Natural killer cell (primary cell): ENCODE results near the gene C18orf32. TPM values are rescaled to one million over a fixed set of nuclear protein-coding genes. Genes with fewer than 3 reads are reported as not detected.

ENCODE experiments used
- ATAC-seq, 3 donors: fragments of 150-1000 bp in 2 of 3; fragments of 200-7000 bp in 1 of 3; cut with Tn5 transposase; 1 replicate in 1 of 3; 2 replicates in 2 of 3; pipeline ENCODE4 v1.10.0; 2021; ENCODE audit warnings: mild to moderate bottlenecking in 2 of 3, moderate library complexity in 2 of 3
- DNase-seq, 2 donors: peaks; one replicate each; pipeline versions ENCODE4 v3.0.0 to v3.0.0-alpha.2; 2013 to 2021; ENCODE audit warnings: mixed read lengths in 1 of 2
- H3K27ac ChIP-seq: one replicate; pipeline ENCODE4 v1.5.1; 2013; ENCODE audit warnings: mild to moderate bottlenecking, low read length
- H3K27me3 ChIP-seq: one replicate; pipeline ENCODE4 v1.6.1; 2013; ENCODE audit warnings: low read length; ENCODE audit not compliant: control insufficient read depth, insufficient read depth
- H3K36me3 ChIP-seq: one replicate; pipeline ENCODE4 v1.6.1; 2013; ENCODE audit warnings: low read length; ENCODE audit not compliant: control insufficient read depth, insufficient read depth
- H3K4me1 ChIP-seq: one replicate; pipeline ENCODE4 v1.6.1; 2013; ENCODE audit warnings: low read length; ENCODE audit not compliant: control insufficient read depth, insufficient read depth
- H3K4me3 ChIP-seq: one replicate; pipeline ENCODE4 v1.5.1; 2013; ENCODE audit warnings: low read length
- H3K9me3 ChIP-seq: one replicate; pipeline ENCODE4 v1.6.1; 2013; ENCODE audit warnings: low read length; ENCODE audit not compliant: control insufficient read depth, insufficient read depth
- H3K27ac Mint-ChIP-seq, 2 donors: one replicate each; pipeline ENCODE4 v1.8.0; 2022; ENCODE audit warnings: mild to moderate bottlenecking in 2 of 2, mixed read lengths in 2 of 2, moderate library complexity in 1 of 2
- H3K27me3 Mint-ChIP-seq, 2 donors: one replicate each; pipeline ENCODE4 v1.8.0; 2022; ENCODE audit warnings: low read depth in 2 of 2, mixed read lengths in 2 of 2
- H3K36me3 Mint-ChIP-seq: one replicate; pipeline ENCODE4 v1.8.0; 2022; ENCODE audit warnings: mixed read lengths
- H3K4me1 Mint-ChIP-seq, 2 donors: one replicate each; pipeline ENCODE4 v1.8.0; 2022; ENCODE audit warnings: mixed read lengths in 2 of 2
- H3K4me3 Mint-ChIP-seq: one replicate; pipeline ENCODE4 v1.8.0; 2022; ENCODE audit warnings: mild to moderate bottlenecking, moderate library complexity, mixed read lengths
- H3K9me3 Mint-ChIP-seq, 2 donors: one replicate each; pipeline ENCODE4 v1.8.0; 2022; ENCODE audit warnings: mixed read lengths in 2 of 2
- CTCF ChIP-seq: fragments of 200-600 bp; IDR thresholded peaks from one replicate; pipeline ENCODE4 v1.8.0; 2022; ENCODE audit warnings: antibody characterized with exemption
- WGBS: methylation state at CpG from one replicate; pipeline ENCODE4 v1.1.7; 2013; ENCODE audit warnings: missing lambda C conversion rate; ENCODE audit not compliant: insufficient coverage; 5-methylcytosine and 5-hydroxymethylcytosine counted together
- intact Hi-C: fragments of 100-400 bp; cut with micrococcal nuclease; formaldehyde crosslinking; loops from one replicate; pipeline ENCODE4 v1.14.2; 2022
- total RNA-seq, 4 donors: library from RNA; stranded (reverse); fragments of 120-200 nt in 1 of 4; gene quantifications; one replicate each; pipeline versions ENCODE4 v1.2.3 to v1.2.4, GENCODE V29; 2013 to 2022

C18orf32 gene
- total RNA-seq, 3 donors from 2014 or later (not counting 1 experiment from before 2014, with no cell fraction given): 18.8 to 28.0 (median 23.9) TPM

- 41% methylated on average over 2 of the region's 2 CpGs for WGBS
- Mint-ChIP-seq H3K27me3 (peaks cover 6 to 16% of the 10 kb centered on the region in 2 donors), H3K4me3 (no peak overlapping the region), H3K36me3 (peaks cover 9% of the 10 kb centered on the region), H3K9me3 (no peaks in the 10 kb centered on the region), H3K4me1 (peaks cover 26 to 29% of the 10 kb centered on the region in 2 donors), H3K27ac (no peak overlapping the region)
- Histone ChIP-seq H3K27ac (no peak overlapping the region), H3K36me3 (peaks cover 8% of the 10 kb centered on the region), H3K27me3 (no peaks in the 10 kb centered on the region), H3K9me3 (no peaks in the 10 kb centered on the region), H3K4me3 (no peak overlapping the region), H3K4me1 (peaks cover 7% of the 10 kb centered on the region)
- ATAC-seq (no peak), DNase-seq (no peak)
- intact Hi-C loops: no loop called here
- TF ChIP-seq CTCF: no peak
Measured at GRCh38 chr18:49495480-49495879, 8.4 kb upstream of the C18orf32 start.

- ATAC-seq (no peak), DNase-seq (no peak)
- Mint-ChIP-seq H3K27ac (no peak overlapping the region), H3K4me3 (peak overlapping the region; percentile 21), H3K27me3 (peaks cover 6 to 16% of the 10 kb centered on the region in 2 donors), H3K4me1 (peaks cover 29 to 30% of the 10 kb centered on the region in 2 donors), H3K9me3 (no peaks in the 10 kb centered on the region), H3K36me3 (peaks cover 10% of the 10 kb centered on the region)
- H3K4me1 ChIP-seq: peaks cover 10% of the 10 kb centered on the region
- H3K9me3 ChIP-seq: no peaks in the 10 kb centered on the region
- H3K27me3 ChIP-seq: no peaks in the 10 kb centered on the region
- H3K4me3 ChIP-seq: no peak overlapping the region
- intact Hi-C loops: no loop called here
- no peak overlapping the region for H3K27ac ChIP-seq
- 100% methylated on average over 2 of the region's 3 CpGs for WGBS
- TF ChIP-seq CTCF: no peak
- H3K36me3 ChIP-seq: peaks cover 12% of the 10 kb centered on the region
Measured at GRCh38 chr18:49495076-49495475, 8.0 kb upstream of the C18orf32 start.

- Mint-ChIP-seq H3K4me3 (no peak overlapping the region), H3K27me3 (peaks cover 6 to 16% of the 10 kb centered on the region in 2 donors), H3K9me3 (no peaks in the 10 kb centered on the region), H3K27ac (no peak overlapping the region), H3K4me1 (peaks cover 30 to 33% of the 10 kb centered on the region in 2 donors), H3K36me3 (peaks cover 14% of the 10 kb centered on the region)
- Histone ChIP-seq H3K9me3 (no peaks in the 10 kb centered on the region), H3K4me3 (no peak overlapping the region), H3K27ac (no peak overlapping the region), H3K27me3 (no peaks in the 10 kb centered on the region), H3K4me1 (peaks cover 10% of the 10 kb centered on the region), H3K36me3 (peaks cover 16% of the 10 kb centered on the region)
- TF ChIP-seq CTCF: no peak
- DNase-seq: no peak
- no peak for ATAC-seq
- intact Hi-C loops: loop anchor here (5.0 kb wide), 1 partner anchor 788 kb away; the partner anchor contains the start of gene MBD1
- no CpG with 5 or more reads among the region's 2 CpGs for WGBS
Measured at GRCh38 chr18:49494660-49495059, 7.6 kb upstream of the C18orf32 start.

GRCh38 chr18:49492694-49493033, 5.6 kb upstream of the C18orf32 start:
- ATAC-seq (no peak), DNase-seq (no peak)
- Histone ChIP-seq H3K9me3 (no peaks in the 10 kb centered on the region), H3K4me1 (peaks cover 10% of the 10 kb centered on the region), H3K4me3 (no peak overlapping the region), H3K27me3 (no peaks in the 10 kb centered on the region), H3K36me3 (peaks cover 35% of the 10 kb centered on the region), H3K27ac (no peak overlapping the region)
- intact Hi-C loops: loop anchor here (1.0 to 5.0 kb wide), 2 partner anchors 32 to 790 kb away; partner anchors contain the start of genes DYM and MBD1
- peak overlapping the region; percentile 96 for H3K4me3 Mint-ChIP-seq
- H3K4me1 Mint-ChIP-seq: peaks cover 37 to 47% of the 10 kb centered on the region in 2 donors
- peaks cover 21% of the 10 kb centered on the region for H3K36me3 Mint-ChIP-seq
- no peaks in the 10 kb centered on the region for H3K9me3 Mint-ChIP-seq
- no peak for TF ChIP-seq CTCF
- WGBS: 74% methylated on average over 5 of the region's 6 CpGs
- peak overlapping the region; percentile 94 to 95 for H3K27ac Mint-ChIP-seq
- H3K27me3 Mint-ChIP-seq: peaks cover 0 to 16% of the 10 kb centered on the region in 2 donors
